Measurements from ENCODE around the gene NEDD8.

NEDD8 gene

DNA sequence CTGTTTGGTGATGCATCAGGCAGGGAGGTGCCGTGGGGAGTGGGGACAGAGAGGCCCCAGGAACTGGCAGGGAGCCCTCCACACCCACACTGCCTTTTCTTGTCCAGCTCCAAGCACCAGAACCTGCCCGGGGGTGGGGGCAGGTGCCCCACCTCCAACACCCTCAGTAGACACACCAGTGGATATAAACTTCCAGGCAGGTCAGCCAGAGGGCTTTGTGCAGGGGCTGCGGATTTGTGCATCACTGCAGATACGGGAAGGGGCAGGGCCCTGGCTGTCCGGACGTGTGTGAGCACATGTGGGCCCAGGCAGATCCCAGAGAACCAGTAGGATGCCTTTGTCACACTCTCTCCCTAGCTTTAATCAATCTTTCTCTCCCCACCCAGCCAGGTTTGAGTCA is 32.1 kb upstream of the NEDD8 start:
- no peak overlapping the region for H3K27ac ChIP-seq
- no peak for TF ChIP-seq ZFX (IDR thresholded peaks at IDR 0.05; ENCODE audit: borderline replicate concordance)
- TF ChIP-seq, protein P1, sequence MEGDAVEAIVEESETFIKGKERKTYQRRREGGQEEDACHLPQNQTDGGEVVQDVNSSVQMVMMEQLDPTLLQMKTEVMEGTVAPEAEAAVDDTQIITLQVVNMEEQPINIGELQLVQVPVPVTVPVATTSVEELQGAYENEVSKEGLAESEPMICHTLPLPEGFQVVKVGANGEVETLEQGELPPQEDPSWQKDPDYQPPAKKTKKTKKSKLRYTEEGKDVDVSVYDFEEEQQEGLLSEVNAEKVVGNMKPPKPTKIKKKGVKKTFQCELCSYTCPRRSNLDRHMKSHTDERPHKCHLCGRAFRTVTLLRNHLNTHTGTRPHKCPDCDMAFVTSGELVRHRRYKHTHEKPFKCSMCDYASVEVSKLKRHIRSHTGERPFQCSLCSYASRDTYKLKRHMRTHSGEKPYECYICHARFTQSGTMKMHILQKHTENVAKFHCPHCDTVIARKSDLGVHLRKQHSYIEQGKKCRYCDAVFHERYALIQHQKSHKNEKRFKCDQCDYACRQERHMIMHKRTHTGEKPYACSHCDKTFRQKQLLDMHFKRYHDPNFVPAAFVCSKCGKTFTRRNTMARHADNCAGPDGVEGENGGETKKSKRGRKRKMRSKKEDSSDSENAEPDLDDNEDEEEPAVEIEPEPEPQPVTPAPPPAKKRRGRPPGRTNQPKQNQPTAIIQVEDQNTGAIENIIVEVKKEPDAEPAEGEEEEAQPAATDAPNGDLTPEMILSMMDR (IDR thresholded peaks at IDR 0.05) = no peak

DNA sequence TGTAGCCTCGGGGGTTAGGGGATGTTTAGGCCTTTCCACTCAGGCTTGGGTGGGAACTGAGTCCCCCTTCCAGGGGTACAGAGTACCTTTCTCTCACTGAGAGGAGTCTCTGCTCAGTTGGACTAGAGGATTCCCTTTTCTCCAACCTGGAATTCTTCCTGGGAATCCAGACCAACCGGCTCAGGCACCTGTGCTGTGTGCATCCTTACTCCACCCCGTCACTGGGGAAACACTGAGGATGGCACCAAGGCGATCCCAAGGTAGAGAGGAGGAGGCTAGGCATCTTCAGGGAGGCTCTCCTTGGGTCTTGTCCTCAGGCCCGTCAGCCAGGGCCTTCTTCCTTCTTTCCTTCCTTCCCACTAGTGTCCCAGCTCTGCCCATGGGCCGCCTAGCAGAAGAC is 31.7 kb upstream of the NEDD8 start:
- H3K27ac ChIP-seq = 0 out of 2 replicates have a peak overlapping the region, but pooled peaks have one; percentile 7
- no peak for TF ChIP-seq ZFX (IDR thresholded peaks at IDR 0.05; ENCODE audit: borderline replicate concordance)
- TF ChIP-seq, protein P1 (IDR thresholded peaks at IDR 0.05) = no peak

DNA sequence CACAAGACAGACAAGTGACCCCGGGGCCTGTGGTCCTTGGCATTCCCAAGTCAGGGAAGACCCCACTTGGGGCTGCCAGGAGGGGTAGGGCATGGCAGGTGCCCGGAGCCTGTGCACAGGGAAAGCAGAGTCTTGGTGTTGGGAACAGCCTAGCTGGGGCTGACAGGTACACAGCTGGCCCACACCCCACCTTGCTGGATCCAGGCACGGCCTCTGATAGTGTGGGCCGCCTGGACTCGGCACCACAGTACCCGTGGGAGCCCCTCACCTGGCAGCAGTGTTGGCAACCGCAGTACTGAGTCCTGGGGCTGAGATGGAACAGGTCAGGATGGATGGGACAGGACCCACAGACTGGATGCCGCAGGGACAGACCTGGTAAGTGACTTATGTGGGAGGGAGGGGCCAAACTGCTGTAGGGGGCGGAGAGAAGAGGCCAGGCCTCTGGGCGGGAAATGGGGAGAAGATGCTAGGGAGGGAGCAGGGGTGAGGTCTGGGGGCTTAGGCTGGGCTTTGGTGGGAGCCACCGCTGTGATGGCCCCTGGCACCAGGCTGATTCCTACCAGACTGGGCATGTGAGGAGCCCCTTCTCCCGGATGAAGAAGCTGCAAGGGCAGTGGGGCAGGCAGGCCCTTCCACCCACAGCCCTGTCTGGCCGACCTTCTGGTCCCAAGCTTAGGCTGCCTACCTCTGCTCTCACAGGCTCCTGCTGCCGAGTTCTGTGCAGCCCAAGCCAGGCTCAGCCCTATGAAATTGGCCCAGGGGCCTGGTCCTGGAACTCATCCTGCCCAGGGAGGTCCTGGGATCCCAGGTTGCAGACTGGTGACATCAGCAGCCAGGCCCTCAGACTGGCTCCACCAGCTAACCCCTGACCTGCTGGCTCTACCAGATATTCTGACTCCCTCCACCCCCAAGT is 30.9 kb upstream of the NEDD8 start, which contains the start of gene TGM1:
TSS of gene TGM1 (minus strand) at position 357 of the 913 bp plus-strand sequence. CDS start 825 bp downstream, outside the sequence.
- TF ChIP-seq, protein P1 (IDR thresholded peaks at IDR 0.05) = no peak
- TF ChIP-seq ZFX (IDR thresholded peaks at IDR 0.05; ENCODE audit: borderline replicate concordance) = no peak
- 0 out of 2 replicates have a peak within 1 kb of the TSS, but pooled peaks have one; percentile 7 for H3K27ac ChIP-seq

DNA sequence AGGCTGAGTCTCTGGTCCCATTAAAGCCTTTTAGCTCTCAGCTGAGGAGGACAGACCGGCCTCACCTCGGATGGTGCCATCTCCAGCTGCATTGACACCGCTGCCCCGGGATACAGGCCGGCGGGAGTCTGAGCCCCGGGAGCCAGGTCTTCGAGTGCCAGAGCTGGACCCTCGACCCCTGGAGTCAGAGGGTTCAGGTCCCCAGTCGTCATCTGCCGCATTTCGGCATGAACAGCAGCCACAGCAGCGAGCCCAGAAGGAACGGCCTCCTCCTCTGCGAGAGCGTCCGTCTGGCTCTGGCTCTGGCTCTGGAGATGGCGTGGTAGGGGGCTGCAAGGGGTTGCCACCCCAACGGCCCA is 29.8 kb upstream of the NEDD8 start:
- TF ChIP-seq ZFX (IDR thresholded peaks at IDR 0.05; ENCODE audit: borderline replicate concordance) = no peak
- TF ChIP-seq, protein P1 (IDR thresholded peaks at IDR 0.05) = no peak
- H3K27ac ChIP-seq = no peak overlapping the region

DNA sequence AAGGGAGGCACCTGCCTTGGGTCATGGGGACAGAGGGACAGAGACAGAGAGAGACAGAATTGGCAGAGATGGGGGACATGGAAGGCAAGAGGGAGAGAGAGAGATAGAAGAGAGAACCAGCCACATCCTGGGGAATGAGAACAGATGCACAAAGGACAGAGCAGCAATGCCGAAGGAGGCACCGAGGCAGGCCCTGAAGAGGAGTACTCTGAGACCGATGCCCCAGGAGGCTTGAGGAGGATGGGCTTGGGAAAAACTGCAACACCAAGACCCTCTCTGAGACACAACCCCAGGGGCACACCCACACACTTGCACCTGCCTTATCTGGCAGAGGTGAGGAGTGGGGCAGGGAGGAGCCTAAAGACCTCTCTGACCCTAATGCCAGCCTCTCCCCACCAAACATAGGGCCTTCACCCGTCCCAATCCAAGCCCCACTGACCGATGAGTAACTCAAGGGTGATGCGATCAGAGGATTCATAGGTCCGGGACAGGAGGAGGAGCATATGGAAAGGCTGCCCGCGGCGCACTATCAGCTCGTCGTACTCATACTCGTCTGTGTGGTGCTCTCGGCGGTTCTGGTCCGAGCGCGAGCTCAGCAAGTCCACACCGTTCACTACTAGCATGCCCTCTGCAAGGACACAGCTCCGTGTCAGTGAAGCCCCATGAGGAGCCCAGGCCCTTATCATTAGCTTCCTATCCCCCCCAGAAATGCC is 29.2 kb upstream of the NEDD8 start:
- TF ChIP-seq ZFX (IDR thresholded peaks at IDR 0.05; ENCODE audit: borderline replicate concordance) = no peak
- TF ChIP-seq, protein P1 (IDR thresholded peaks at IDR 0.05) = no peak
- H3K27ac ChIP-seq = no peak overlapping the region

DNA sequence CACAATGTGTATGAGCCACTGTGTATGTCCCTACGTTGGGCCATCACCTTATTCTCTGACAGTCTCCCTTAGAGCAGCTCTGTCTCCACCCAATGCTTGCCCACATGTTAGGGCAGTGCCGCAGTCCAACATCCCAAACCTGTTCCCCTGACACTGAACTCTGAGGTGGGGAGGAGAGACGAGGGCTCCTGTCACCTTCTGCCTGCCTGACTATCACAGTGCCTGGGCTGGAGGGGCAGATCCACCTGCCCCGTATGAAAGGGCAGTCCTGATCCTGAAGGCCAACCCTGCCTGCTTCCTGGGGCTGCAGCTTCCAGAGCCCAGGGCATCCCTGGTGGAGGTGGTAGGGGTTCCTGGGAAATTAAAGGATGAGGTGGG is 28.6 kb upstream of the NEDD8 start:
- TF ChIP-seq, protein P1 (IDR thresholded peaks at IDR 0.05) = no peak
- TF ChIP-seq ZFX (IDR thresholded peaks at IDR 0.05; ENCODE audit: borderline replicate concordance) = no peak
- no peak overlapping the region for H3K27ac ChIP-seq
